Thoracic aorta (tissue), 2 donors: Measurements from ENCODE around the gene USP43. TPM values are rescaled to one million over a fixed set of nuclear protein-coding genes. Genes with fewer than 3 reads are reported as not detected.
"Not testable (repeated sequence)": the region's sequence is repeated elsewhere in the genome, so short reads cannot be mapped to it uniquely, and the experiment has no call there.

Experiments used
- ATAC-seq: fragments of 150-250 bp; one replicate; pipeline ENCODE4 v1.8.0; 2017; ENCODE audit warnings: low read depth; ENCODE audit not compliant: insufficient number of reproducible peaks, low FRiP score
- DNase-seq: peaks from one replicate; pipeline ENCODE4 v3.0.0-alpha.2; 2020; ENCODE audit warnings: low spot score
- H3K27ac ChIP-seq, 2 donors: fragments of 200-600 bp; sonication (generic); 1 replicate in 1 of 2; 2 replicates in 1 of 2; pipeline ENCODE4 v1.5.1; 2016; ENCODE audit warnings: mild to moderate bottlenecking in 2 of 2, moderate library complexity in 2 of 2
- H3K27me3 ChIP-seq: fragments of 200-600 bp; sonication (generic); replicated peaks from 2 replicates; pipeline ENCODE4 v1.6.0; 2016; ENCODE audit warnings: mild to moderate bottlenecking; ENCODE audit not compliant: insufficient read depth
- H3K36me3 ChIP-seq: fragments of 200-600 bp; sonication (generic); one replicate; pipeline ENCODE4 v1.5.1; 2016
- H3K4me1 ChIP-seq, 2 donors: fragments of 200-600 bp; sonication (generic); 1 replicate in 1 of 2; 2 replicates in 1 of 2; pipeline versions ENCODE4 v1.5.1 to v1.6.0; 2016; ENCODE audit warnings: low read depth in 2 of 2, mild to moderate bottlenecking in 1 of 2; ENCODE audit not compliant: control insufficient read depth in 1 of 2
- H3K4me3 ChIP-seq: fragments of 200-600 bp; sonication (generic); 2 replicates; pipeline ENCODE4 v1.5.1; 2016; ENCODE audit warnings: mild to moderate bottlenecking
- H3K9me3 ChIP-seq: fragments of 200-600 bp; sonication (generic); 2 replicates; pipeline ENCODE4 v1.5.1; 2016
- CTCF ChIP-seq: fragments of 200-600 bp; sonication (generic); IDR thresholded peaks from one replicate; pipeline ENCODE4 v1.5.1; 2019; ENCODE audit warnings: antibody characterized with exemption
- total RNA-seq, 2 donors: library from RNA; depleted of rRNA; stranded (reverse); fragments of >200 nt; gene quantifications; one replicate each; pipeline versions ENCODE4 v1.1.0 to v1.2.3, GENCODE V29; 2016

Gene USP43
- total RNA-seq, 2 donors from 2014 or later = 0.21 TPM; not detected in 1

DNA sequence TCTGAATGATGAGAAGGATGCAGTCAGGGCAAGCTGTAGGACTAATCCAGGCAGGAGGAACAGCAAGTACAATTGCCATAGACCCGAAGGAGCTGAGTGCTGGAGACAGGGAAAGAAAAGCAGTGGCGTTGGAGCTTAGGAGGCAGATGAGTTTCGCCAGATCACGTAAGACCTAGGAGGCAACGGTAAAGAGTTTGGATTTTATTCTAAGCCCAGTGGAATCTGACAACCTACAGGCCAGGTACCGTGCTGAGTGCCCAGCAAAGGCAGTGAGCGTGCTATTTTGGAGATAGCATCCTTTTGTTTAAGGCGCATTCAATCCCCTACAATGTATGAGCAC, 1.2 kb downstream of the USP43 start:
- Histone ChIP-seq H3K36me3 (no peaks in the 10 kb centered on the region), H3K27me3 (peaks cover 6% of the 10 kb centered on the region), H3K4me3 (no peak overlapping the region)

DNA sequence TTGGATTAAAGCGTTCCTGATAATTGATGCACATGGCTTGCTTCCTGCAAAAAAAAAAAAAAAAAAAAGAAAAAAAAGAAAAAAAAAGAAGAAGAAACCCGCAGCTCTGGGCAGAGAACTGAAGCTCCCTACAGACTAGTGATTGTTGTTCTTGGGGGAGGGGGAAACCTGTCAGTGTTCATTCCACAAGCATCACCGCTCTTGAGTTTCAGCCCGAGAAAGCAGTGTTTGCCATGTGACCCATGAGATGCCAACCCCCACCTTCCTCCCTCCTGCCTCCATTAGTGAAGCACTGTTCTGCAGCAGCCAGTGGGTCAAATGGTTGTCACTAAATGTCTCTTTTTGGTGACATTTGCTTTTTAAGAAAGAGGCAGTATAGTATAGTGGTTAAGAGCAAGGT, 1.7 kb downstream of the USP43 start:
- Histone ChIP-seq H3K36me3 (no peaks in the 10 kb centered on the region), H3K9me3 (no peaks in the 10 kb centered on the region), H3K27ac (no peak overlapping the region), H3K27me3 (peaks cover 6% of the 10 kb centered on the region), H3K4me3 (no peak overlapping the region), H3K4me1 (peaks cover 12 to 21% of the 10 kb centered on the region in 2 donors)
- ATAC-seq (no peak), DNase-seq (no peak)
- no peak for TF ChIP-seq CTCF

More for the DNA sequence above, 1.2 kb downstream of the USP43 start:
- no peak for ATAC-seq
- no peak for TF ChIP-seq CTCF
- peaks cover 12 to 21% of the 10 kb centered on the region in 2 donors for H3K4me1 ChIP-seq
- H3K27ac ChIP-seq = no peak overlapping the region
- no peaks in the 10 kb centered on the region for H3K9me3 ChIP-seq
- no peak for DNase-seq

- Histone ChIP-seq H3K36me3 (no peaks in the 10 kb centered on the region), H3K4me1 (peaks cover 12 to 21% of the 10 kb centered on the region in 2 donors), H3K27me3 (peaks cover 6% of the 10 kb centered on the region), H3K9me3 (no peaks in the 10 kb centered on the region), H3K27ac (no peak overlapping the region), H3K4me3 (no peak overlapping the region)
- no peak for DNase-seq
- TF ChIP-seq CTCF = no peak
- no peak for ATAC-seq
Observed at GRCh38 chr17:9648521-9649110, 3.3 kb downstream of the USP43 start.

DNA sequence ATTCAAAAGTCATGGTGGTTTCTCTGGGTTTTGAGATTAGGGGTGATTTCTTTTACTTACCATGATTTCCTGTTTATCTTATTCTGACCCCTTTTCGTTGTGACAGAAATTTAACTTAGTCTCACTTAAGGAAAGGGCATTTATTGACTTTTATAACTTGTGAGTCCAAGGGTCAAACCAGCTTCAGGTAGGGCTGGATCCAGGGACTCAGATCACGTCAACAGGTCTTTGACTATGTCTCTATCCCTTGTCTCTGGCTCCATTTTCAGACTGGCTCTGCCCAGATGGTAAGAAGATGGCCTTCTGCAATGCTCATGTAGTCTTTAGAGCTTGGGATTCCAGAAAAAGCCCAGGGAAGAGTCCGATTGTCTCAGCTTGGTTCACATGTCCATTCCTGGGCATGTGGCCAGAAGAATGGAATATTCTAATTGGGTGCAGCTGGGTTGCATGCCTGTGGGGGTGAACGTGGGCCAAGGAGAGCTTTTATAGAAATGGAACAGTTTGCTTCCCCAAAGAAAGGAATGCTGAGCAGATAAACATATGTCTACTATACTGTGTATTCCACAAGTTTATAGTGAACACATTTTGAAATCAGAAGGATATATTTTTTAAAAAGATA, 13.4 kb downstream of the USP43 start:
- DNase-seq = no peak
- ATAC-seq = no peak
- Histone ChIP-seq H3K36me3 (no peaks in the 10 kb centered on the region), H3K9me3 (no peaks in the 10 kb centered on the region), H3K27ac (no peak overlapping the region), H3K4me3 (no peak overlapping the region), H3K4me1 (no peaks in the 10 kb centered on the region), H3K27me3 (no peaks in the 10 kb centered on the region)
- TF ChIP-seq CTCF = no peak

DNA sequence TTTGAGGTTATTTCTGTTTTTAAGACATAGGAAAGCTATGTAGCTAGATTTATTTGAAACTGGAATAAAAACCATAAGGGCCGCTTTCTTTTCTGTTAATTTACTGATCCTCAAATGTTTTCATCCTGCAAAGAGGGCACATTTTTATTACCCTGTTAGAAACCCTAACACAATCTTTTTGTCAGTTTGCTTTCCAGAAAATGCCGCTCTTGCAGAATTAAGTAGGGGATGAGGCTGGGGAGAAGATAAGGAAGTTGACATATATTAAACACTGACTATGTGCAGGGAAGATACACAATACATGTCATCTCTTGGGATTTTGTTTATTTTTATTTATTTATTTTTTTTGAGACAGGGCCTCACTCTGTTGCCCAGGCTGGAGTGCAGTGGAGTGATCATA, 15.7 kb downstream of the USP43 start:
- no peak for TF ChIP-seq CTCF
- Histone ChIP-seq H3K27ac (no peak overlapping the region), H3K36me3 (no peaks in the 10 kb centered on the region)

GRCh38 chr17:9663511-9663910, 18.2 kb downstream of the USP43 start:
- H3K9me3 ChIP-seq, H3K27ac ChIP-seq, H3K27me3 ChIP-seq, H3K36me3 ChIP-seq, ATAC-seq, H3K4me1 ChIP-seq, DNase-seq, H3K4me3 ChIP-seq: not testable (repeated sequence)

More for the DNA sequence above, 15.7 kb downstream of the USP43 start:
- Histone ChIP-seq H3K9me3 (no peaks in the 10 kb centered on the region), H3K27me3 (no peaks in the 10 kb centered on the region), H3K4me1 (no peaks in the 10 kb centered on the region), H3K4me3 (no peak overlapping the region)
- ATAC-seq (no peak), DNase-seq (no peak)
